HEK293 (cell line): Measurements from ENCODE around the gene RPL19.
A peak's percentile ranks its signal among the peaks of the same experiment; 100 is the strongest.

ENCODE experiments used
- OSR2 ChIP-seq: fragments of 450-650 bp; formaldehyde crosslinking; IDR thresholded peaks from 2 replicates; pipeline ENCODE4 v1.5.1; 2016; ENCODE audit warnings: missing biosample characterization, missing genetic modification characterization
- RBAK ChIP-seq: fragments of 450-650 bp; formaldehyde crosslinking; IDR thresholded peaks from 2 replicates; pipeline ENCODE4 v1.5.1; 2016; ENCODE audit warnings: missing biosample characterization, missing genetic modification characterization
- TCF7L2 ChIP-seq: IDR thresholded peaks from 2 replicates; pipeline ENCODE4 v1.6.1; 2011; ENCODE audit warnings: low read depth, mild to moderate bottlenecking, inconsistent platforms, low read length, moderate library complexity, borderline replicate concordance
- ZNF623 ChIP-seq: fragments of 450-650 bp; formaldehyde crosslinking; IDR thresholded peaks from 2 replicates; pipeline ENCODE4 v1.5.1; 2016; ENCODE audit warnings: missing biosample characterization, missing genetic modification characterization
- ZNF768 ChIP-seq: fragments of 450-650 bp; formaldehyde crosslinking; IDR thresholded peaks from 2 replicates; pipeline ENCODE4 v1.5.1; 2018; ENCODE audit warnings: missing biosample characterization, mild to moderate bottlenecking, missing genetic modification characterization
- TF ChIP-seq, protein P1 (sequence below): sonication (generic); formaldehyde crosslinking; IDR thresholded peaks from 2 replicates; pipeline ENCODE4 v1.8.1; 2022; ENCODE audit warnings: mild to moderate bottlenecking, moderate library complexity, missing genetic modification reagents
- TF ChIP-seq, protein P2 (sequence below): fragments of 450-650 bp; formaldehyde crosslinking; IDR thresholded peaks from 2 replicates; pipeline ENCODE4 v1.5.1; 2016; ENCODE audit warnings: missing biosample characterization, missing genetic modification characterization
- TF ChIP-seq, protein P3 (sequence below): fragments of 450-650 bp; formaldehyde crosslinking; IDR thresholded peaks from 2 replicates; pipeline ENCODE4 v1.5.1; 2016; ENCODE audit warnings: missing biosample characterization, missing genetic modification characterization
- TF ChIP-seq, protein P4 (sequence below): fragments of 450-650 bp; formaldehyde crosslinking; IDR thresholded peaks from 2 replicates; pipeline ENCODE4 v1.5.1; 2016; ENCODE audit warnings: missing biosample characterization, missing genetic modification characterization

DNA sequence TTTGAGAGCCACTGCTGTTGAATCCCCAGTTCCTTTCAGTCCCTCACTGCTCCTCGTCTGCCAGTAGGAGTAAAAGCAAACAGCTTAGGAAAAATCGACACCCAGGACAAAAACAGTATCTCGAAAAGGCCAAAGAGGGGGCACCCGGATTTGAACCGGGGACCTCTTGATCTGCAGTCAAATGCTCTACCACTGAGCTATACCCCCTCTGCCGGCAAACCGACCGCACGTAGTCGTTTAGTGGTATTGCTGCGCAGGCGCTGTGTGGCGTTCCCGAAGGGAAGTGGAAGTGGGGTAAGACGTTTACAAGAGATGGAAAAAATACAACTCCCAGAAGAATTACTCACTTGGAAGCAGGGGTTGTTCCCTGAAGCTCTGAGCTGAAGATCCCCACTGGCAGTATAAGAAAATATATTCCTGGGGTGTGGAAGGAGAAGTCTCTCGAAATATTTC is 46.5 kb upstream of the RPL19 start:
- TF ChIP-seq ZNF623 (tag by site-specific recombination) (no peak), OSR2 (tag by site-specific recombination) (no peak), ZNF768 (tag by site-specific recombination) (0 out of 2 replicates have a peak, but pooled peaks have one; percentile 35), RBAK (no peak), TCF7L2 (no peak)
- TF ChIP-seq, protein P1, sequence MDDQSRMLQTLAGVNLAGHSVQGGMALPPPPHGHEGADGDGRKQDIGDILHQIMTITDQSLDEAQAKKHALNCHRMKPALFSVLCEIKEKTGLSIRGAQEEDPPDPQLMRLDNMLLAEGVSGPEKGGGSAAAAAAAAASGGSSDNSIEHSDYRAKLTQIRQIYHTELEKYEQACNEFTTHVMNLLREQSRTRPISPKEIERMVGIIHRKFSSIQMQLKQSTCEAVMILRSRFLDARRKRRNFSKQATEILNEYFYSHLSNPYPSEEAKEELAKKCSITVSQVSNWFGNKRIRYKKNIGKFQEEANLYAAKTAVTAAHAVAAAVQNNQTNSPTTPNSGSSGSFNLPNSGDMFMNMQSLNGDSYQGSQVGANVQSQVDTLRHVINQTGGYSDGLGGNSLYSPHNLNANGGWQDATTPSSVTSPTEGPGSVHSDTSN (CRISPR knock-in tag) = no peak
- TF ChIP-seq, protein P2, sequence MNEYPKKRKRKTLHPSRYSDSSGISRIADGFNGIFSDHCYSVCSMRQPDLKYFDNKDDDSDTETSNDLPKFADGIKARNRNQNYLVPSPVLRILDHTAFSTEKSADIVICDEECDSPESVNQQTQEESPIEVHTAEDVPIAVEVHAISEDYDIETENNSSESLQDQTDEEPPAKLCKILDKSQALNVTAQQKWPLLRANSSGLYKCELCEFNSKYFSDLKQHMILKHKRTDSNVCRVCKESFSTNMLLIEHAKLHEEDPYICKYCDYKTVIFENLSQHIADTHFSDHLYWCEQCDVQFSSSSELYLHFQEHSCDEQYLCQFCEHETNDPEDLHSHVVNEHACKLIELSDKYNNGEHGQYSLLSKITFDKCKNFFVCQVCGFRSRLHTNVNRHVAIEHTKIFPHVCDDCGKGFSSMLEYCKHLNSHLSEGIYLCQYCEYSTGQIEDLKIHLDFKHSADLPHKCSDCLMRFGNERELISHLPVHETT (tag by site-specific recombination) = peak; percentile 12; the same call in 1 of the 2 replicates
- TF ChIP-seq, protein P3, sequence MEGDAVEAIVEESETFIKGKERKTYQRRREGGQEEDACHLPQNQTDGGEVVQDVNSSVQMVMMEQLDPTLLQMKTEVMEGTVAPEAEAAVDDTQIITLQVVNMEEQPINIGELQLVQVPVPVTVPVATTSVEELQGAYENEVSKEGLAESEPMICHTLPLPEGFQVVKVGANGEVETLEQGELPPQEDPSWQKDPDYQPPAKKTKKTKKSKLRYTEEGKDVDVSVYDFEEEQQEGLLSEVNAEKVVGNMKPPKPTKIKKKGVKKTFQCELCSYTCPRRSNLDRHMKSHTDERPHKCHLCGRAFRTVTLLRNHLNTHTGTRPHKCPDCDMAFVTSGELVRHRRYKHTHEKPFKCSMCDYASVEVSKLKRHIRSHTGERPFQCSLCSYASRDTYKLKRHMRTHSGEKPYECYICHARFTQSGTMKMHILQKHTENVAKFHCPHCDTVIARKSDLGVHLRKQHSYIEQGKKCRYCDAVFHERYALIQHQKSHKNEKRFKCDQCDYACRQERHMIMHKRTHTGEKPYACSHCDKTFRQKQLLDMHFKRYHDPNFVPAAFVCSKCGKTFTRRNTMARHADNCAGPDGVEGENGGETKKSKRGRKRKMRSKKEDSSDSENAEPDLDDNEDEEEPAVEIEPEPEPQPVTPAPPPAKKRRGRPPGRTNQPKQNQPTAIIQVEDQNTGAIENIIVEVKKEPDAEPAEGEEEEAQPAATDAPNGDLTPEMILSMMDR (tag by site-specific recombination) = 0 out of 2 replicates have a peak, but pooled peaks have one; percentile 4
- TF ChIP-seq, protein P4, sequence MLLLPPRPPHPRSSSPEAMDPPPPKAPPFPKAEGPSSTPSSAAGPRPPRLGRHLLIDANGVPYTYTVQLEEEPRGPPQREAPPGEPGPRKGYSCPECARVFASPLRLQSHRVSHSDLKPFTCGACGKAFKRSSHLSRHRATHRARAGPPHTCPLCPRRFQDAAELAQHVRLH (tag by site-specific recombination) = no peak
